ENCODE results near the gene TEAD3.

- TF ChIP-seq CTCF (conservative IDR thresholded peaks at IDR 0.05; ENCODE audit: low read depth, low read length) = no peak
- no peak for TF ChIP-seq MAZ (IDR thresholded peaks at IDR 0.05; ENCODE audit: borderline replicate concordance, low read depth, low read length)
- TF ChIP-seq RCOR1 (IDR thresholded peaks at IDR 0.05; ENCODE audit: insufficient replicate concordance, low read length) = no peak
- TF ChIP-seq RFX5 (IDR thresholded peaks at IDR 0.05; ENCODE audit: low read depth, low read length) = no peak
- no peak for TF ChIP-seq NFE2L2 (IDR thresholded peaks at IDR 0.05; ENCODE audit: low read depth, low read length)
Observed at GRCh38 chr6:35425284-35425683, 71.6 kb downstream of the TEAD3 start.
